GM18526 (cell line): ENCODE data around the gene CD19.

Source experiments
- POLR2A ChIP-seq: IDR thresholded peaks from 3 replicates; pipeline ENCODE4 v1.6.1; 2011; ENCODE audit not compliant: insufficient read length; ENCODE audit errors: extremely low read depth

The CD19 gene

DNA sequence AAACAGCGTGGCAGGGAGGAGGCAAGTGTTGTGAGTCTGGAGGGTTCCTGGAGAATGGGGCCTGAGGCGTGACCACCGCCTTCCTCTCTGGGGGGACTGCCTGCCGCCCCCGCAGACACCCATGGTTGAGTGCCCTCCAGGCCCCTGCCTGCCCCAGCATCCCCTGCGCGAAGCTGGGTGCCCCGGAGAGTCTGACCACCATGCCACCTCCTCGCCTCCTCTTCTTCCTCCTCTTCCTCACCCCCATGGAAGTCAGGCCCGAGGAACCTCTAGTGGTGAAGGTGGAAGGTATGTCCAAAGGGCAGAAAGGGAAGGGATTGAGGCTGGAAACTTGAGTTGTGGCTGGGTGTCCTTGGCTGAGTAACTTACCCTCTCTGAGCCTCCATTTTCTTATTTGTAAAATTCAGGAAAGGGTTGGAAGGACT, at the start of gene CD19:
Gene CD19 (plus strand): TSS at position 171 of the 425 bp plus-strand sequence. CDS start 30 bp downstream, at position 201.
- peak; percentile 54 for TF ChIP-seq POLR2A

DNA sequence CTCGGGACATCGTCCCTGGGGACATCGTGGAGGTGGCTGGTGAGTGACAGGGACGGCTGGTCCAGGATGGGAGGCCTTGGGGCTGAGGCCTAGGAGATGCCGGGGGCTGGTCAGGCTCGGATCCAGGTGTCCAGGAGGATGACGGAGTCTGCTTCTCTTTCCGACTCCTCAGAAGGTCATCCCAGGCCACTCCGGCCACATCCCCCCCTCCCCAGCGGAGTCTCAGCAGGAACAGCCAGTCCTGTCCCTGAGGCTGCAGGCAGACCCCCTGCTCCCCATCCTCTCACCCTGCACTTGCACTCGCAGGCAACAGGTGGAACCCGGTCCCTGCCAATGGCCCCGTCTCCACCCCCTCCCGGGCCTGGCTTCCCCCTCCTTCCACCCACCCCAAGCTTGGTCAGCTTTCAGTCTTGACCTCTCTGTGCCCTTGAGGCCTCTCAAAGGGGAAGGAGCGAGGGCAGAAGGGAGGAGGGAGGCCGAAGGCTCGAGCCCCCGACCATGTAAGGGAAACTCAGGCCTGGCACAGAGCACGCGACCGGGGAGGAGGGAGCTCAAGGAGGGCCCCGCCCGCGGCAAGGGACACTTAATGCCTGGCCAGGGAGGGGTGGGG, 49.1 kb upstream of the CD19 start:
- TF ChIP-seq POLR2A, result no peak

DNA sequence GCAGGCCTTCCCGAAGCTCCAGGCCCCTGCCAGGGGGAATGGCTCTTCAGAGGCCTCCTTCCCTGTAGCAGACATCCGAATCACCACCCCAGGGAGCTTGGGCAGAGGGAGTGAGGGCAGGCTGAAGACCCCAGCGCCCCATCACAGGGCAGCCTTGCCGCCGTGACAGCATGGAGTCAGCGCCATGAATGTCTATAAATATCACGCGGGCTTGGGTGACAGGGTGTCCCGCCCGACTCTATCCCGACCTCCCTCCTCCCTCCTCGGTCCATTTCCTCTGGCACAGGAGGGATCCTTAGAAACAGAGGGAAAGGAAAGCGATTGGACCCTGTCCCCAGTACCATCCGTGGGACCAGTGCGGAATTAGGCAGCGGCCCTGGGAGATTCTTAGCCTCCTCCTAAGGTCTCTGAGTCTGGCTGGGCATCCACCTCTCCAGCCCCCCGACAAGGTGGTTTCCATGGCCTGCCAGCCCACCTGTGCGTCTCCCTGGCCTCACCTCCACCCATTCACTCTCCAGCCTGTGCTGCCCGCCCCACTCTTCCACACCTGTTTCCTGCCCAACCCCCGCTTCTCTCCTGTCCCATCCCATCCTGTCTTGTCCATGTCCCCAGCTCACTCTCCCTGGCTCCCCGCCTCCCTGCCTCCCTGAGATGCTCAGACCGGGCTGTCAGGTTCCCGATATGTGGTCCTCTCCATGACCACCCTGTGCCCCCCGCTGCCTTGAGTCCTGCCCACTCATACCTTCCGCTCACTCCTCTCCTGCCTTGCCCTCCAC, 48.4 kb upstream of the CD19 start:
- no peak for TF ChIP-seq POLR2A

DNA sequence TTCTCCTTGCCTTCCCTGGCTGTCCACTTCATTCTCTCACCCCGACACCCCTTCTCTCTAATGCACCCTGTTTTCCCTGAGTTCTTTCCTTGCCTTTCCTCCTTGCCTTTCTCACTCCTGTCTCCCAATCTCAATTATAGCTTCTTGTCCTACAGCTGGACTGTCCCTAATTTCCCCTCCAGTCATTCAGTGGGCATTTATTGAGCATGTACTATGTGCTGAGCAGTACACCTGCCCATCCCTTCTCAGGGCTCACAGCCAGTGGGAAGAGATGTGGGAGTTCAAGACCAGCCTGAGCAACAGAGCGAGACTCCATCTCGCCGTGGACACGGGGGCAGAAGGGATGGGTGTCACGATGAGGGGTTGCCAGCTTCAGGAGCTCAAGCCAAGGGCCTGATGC, 47.7 kb upstream of the CD19 start:
- no peak for TF ChIP-seq POLR2A

DNA sequence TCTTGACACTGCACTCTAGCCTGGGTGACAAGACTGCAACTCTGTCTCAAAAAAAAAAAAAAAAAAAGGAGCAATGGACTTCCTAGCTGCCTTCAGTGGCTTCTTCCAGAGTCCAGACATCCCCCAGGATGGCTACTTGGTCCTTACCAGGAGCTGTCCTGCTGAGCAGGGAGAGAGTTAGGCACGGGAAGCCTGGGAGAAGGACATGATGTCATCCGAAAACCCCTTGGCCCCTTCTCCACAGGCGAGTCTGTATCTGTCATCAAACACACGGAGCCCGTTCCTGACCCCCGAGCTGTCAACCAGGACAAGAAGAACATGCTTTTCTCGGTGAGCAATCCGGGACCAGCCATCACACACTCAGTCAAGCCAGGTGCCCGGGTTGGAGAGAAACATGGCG, 44.8 kb upstream of the CD19 start:
- TF ChIP-seq POLR2A, result no peak

DNA sequence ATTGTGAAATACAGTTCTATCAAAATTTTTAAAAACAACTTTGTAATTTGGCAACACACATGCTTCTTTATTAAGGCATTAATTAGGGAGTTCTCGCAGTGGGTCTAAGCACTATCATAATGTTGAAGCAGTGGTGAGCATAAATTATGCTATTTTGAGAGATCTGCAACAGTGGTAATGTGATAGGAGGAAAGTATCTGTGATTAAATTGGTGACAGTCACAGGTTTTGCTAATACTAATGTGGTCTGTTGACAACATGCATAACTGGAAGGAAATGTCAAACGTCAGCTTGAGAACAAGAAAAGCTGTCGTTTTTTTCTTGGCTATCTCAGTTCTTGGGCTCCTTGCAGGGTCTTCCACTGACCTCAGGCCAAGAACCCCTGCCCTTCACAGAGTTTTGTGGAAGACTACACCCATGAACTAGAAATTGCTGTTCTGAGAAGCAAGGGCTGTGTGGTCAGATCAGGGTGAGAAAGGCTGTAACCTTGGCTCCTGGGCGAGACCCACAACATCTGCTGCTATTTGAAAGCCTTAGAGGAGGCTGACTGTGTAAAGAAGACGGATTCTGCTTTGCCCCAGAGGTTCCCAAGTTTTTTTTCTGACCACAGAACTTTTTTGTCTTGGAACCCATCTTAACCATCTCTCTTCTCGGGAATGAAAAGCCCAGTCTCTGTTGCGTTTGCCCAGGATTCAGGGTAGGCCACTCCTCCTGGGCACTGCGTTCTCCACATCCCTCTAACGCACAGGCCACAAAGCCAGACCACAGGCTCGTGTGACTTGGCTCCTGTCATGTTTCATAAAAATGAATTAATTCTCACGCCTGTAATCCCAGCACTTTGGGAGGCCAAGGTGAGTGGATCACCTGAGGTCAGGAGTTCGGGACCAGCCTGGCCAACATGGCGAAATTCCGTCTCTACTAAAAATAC, 39.5 kb upstream of the CD19 start:
- no peak for TF ChIP-seq POLR2A

DNA sequence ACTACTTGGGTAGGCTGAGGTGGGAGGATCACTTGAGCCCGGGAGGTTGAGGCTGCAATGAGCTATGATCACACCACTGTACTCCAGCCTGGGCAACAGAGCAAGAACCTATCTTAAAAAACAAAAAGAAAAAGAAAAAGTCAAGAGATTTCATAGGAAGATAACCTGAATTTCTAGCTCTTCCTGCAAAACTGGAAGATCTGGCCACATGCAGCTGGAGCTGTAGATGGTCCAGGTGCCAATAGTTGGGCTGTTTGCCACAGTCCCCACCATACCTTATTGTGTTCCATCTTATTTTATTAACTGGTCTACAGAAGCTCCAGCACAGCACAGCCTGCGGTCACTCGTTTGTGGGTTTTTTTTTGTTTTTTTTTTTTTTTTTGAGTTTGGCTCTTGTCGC, 38.5 kb upstream of the CD19 start:
- no peak for TF ChIP-seq POLR2A

DNA sequence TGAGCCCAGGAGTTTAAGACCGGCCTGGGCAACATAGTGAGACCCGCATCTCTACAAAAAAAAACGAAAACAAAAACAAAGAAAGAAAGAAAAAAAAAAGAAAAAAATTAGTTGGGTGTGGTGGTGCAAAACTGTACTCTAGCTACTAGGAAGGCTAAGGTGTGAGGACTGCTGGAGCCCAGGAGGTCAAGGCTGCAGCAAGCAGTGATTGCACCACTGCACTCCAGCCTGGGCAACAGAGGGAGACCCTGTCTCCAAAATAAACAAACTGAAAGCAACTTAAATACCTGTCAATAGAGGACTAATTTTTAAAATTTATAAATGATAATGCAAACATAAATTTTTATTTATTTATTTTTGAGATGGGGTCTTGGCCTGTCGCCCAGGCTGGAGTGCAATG, 36.2 kb upstream of the CD19 start:
- TF ChIP-seq POLR2A, result no peak

DNA sequence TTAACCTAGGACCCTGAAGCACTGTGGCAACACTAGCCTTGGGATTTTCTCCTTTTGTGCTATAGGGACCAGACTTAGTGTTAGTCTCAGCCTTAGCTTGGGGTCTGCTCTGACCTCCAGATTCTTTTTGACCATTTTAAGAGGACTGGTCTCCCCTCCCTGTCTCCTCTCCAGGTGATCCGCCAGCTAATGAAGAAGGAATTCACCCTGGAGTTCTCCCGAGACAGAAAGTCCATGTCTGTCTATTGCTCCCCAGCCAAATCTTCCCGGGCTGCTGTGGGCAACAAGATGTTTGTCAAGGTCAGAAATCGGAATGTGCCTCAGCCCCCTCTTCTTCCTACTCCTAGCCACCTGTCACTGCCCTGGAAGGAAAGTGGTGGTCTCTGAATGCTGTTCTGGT, 33.9 kb upstream of the CD19 start:
- TF ChIP-seq POLR2A, result no peak

DNA sequence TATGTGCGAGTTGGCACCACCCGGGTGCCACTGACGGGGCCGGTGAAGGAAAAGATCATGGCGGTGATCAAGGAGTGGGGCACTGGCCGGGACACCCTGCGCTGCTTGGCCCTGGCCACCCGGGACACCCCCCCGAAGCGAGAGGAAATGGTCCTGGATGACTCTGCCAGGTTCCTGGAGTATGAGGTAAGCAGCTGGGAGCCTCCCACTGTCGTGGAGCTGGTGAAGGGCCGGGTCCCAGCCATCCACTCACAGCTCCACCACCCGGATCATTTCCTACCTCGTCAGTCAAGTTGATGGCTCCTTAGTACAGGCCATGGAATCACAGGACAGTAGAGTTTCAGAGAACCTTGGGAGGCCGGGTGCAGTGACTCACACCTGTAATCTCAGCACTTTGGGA, 33.5 kb upstream of the CD19 start:
- TF ChIP-seq POLR2A, result no peak

DNA sequence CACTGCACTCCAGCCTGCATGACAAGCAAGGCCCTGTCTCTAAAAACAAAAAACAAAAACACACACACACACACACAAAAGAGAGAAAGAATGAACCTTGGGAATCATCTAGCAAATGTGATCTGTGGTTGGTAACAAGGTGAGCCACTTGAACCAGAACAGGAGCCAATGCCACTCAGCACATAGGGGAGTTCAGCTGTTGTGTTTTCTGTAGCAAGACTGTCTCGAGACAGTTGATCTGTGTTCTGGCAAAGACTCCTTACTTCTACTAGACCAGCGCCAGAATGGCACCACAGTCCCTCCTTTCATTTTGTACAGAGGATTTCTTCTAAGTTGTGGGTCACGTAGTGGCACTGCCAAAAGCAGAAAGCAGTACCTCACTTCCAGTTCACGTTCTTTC, 32.8 kb upstream of the CD19 start:
- no peak for TF ChIP-seq POLR2A

DNA sequence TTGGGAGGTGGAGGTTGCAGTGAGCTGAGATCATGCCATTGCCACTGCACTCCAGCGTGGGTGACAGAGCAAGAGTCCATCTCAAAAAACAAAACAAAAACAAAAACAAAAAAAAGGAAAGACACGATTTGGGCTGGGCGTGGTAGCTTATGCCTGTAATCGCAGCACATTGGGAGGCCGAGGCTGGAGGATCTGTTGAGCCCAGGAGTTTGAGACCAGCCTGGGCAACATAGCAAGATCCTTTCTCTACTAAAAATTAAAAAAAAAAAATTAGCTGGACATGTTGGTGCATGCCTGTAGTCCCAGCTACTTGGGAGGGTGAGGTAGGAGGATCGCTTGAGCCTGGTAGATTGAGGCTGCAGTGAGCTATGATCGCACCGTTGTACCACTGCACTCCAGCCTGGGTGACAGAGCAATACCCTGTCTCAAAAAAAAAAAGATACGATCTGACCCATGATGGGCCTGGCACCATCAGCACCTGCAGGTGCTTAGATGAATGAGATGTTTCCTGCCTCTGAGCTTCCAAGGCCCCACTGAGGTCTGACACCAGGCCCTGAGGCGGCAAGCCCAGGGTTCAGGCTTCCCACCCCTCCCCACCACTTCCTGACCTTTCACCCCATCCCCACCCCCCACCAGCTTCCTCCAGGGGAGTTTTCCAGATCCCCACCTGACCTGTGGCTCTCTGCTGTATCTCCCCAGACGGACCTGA, 31.7 kb upstream of the CD19 start:
- no peak for TF ChIP-seq POLR2A

DNA sequence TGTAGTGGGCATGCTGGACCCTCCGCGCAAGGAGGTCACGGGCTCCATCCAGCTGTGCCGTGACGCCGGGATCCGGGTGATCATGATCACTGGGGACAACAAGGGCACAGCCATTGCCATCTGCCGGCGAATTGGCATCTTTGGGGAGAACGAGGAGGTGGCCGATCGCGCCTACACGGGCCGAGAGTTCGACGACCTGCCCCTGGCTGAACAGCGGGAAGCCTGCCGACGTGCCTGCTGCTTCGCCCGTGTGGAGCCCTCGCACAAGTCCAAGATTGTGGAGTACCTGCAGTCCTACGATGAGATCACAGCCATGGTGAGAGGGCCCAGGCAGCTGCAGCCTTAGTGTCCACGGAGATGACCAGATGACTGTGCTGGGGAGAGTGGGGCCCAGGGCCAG, 31.2 kb upstream of the CD19 start:
- TF ChIP-seq POLR2A, result no peak

DNA sequence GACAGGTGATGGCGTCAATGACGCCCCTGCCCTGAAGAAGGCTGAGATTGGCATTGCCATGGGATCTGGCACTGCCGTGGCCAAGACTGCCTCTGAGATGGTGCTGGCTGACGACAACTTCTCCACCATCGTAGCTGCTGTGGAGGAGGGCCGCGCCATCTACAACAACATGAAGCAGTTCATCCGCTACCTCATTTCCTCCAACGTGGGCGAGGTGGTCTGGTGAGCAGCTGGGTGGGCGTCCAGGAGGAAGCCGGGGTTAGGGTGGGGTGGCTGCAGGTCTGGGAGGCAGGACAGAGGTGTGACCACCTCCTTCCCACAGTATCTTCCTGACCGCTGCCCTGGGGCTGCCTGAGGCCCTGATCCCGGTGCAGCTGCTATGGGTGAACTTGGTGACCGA, 29.9 kb upstream of the CD19 start:
- TF ChIP-seq POLR2A, result no peak

DNA sequence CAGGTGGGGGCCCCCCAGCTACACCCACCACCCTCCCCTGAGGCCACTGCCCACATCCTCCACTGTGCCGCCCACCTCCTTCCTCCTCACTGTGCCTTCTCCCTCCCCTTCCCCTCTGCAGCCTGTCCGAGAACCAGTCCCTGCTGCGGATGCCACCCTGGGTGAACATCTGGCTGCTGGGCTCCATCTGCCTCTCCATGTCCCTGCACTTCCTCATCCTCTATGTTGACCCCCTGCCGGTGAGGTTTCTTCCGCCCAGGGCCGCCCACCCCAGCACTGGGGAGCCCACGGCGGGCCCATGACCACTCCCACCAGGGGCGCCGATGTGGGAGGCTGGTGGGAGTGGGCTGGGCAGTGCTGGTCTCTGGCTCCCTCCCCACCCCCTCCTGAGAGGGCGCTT, 28.9 kb upstream of the CD19 start:
- TF ChIP-seq POLR2A, result no peak
